NT2/D1 (cell line): ENCODE results near the gene RAB12.
"Not testable (repeated sequence)": the region's sequence is repeated elsewhere in the genome, so short reads cannot be mapped to it uniquely, and the experiment has no call there.

Experiments used
- DNase-seq: peaks from one replicate; pipeline ENCODE4 v3.0.0-alpha.2; 2011; ENCODE audit warnings: low read depth, low spot score
- H3K27me3 ChIP-seq: 2 replicates; pipeline ENCODE4 v1.6.0; 2011; ENCODE audit warnings: mild to moderate bottlenecking; ENCODE audit not compliant: insufficient read length, insufficient read depth
- H3K36me3 ChIP-seq: 2 replicates; pipeline ENCODE4 v1.6.1; 2011; ENCODE audit warnings: mild to moderate bottlenecking, low read length, mixed read lengths; ENCODE audit not compliant: insufficient read depth, insufficient read length
- H3K4me1 ChIP-seq: 2 replicates; pipeline ENCODE4 v1.5.1; 2011; ENCODE audit not compliant: insufficient read depth, insufficient read length
- H3K4me3 ChIP-seq: 2 replicates; pipeline ENCODE4 v1.5.1; 2011; ENCODE audit warnings: low read depth; ENCODE audit not compliant: insufficient read length
- H3K9ac ChIP-seq: 2 replicates; pipeline ENCODE4 v1.6.0; 2011; ENCODE audit warnings: low read depth; ENCODE audit not compliant: insufficient read length
- H3K9me3 ChIP-seq: 2 replicates; pipeline ENCODE4 v1.5.1; 2011; ENCODE audit warnings: mild to moderate bottlenecking, low read length; ENCODE audit not compliant: insufficient read depth
- SUZ12 ChIP-seq: IDR thresholded peaks from 2 replicates; pipeline ENCODE4 v1.6.1; 2011; ENCODE audit not compliant: insufficient read length, insufficient read depth; ENCODE audit errors: extremely low read depth
- YY1 ChIP-seq: IDR thresholded peaks from 2 replicates; pipeline ENCODE4 v1.6.1; 2011; ENCODE audit not compliant: insufficient read length, insufficient read depth
- ZNF274 ChIP-seq: IDR thresholded peaks from 2 replicates; pipeline ENCODE4 v1.6.1; 2011; ENCODE audit warnings: mild to moderate bottlenecking, low read depth, low read length

Gene RAB12, protein sequence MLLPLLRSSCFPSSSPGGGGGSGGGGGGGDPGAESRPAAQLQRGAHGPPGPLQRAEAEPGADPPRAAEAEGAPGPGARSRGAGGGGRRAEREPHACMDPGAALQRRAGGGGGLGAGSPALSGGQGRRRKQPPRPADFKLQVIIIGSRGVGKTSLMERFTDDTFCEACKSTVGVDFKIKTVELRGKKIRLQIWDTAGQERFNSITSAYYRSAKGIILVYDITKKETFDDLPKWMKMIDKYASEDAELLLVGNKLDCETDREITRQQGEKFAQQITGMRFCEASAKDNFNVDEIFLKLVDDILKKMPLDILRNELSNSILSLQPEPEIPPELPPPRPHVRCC

GRCh38 chr18:8608795-8609658 lies at the start of gene RAB12:
Gene RAB12 (plus strand): TSS chr18:8609437. CDS start chr18:8609440, 3 bp downstream.
- H3K4me1 ChIP-seq: no peaks in the 10 kb centered on the region
- peaks cover 18% of the 10 kb centered on the region for H3K27me3 ChIP-seq
- H3K4me3 ChIP-seq: peak within 1 kb of the TSS; percentile 81
- DNase-seq: peak; percentile 62
- TF ChIP-seq ZNF274 (no peak), SUZ12 (no peak), YY1 (no peak)
- H3K9ac ChIP-seq: peak within 1 kb of the TSS; percentile 83
- H3K36me3 ChIP-seq: peaks cover 13% of the 10 kb centered on the region
- no peaks in the 10 kb centered on the region for H3K9me3 ChIP-seq

- H3K4me1 ChIP-seq: no peaks in the 10 kb centered on the region
- no peaks in the 10 kb centered on the region for H3K36me3 ChIP-seq
- H3K9ac ChIP-seq: no peak overlapping the region
- H3K4me3 ChIP-seq: no peak overlapping the region
- no peak for DNase-seq
- no peak for TF ChIP-seq SUZ12
- no peak for TF ChIP-seq ZNF274
- TF ChIP-seq YY1: no peak
- no peaks in the 10 kb centered on the region for H3K27me3 ChIP-seq
- H3K9me3 ChIP-seq: no peaks in the 10 kb centered on the region
Measured at GRCh38 chr18:8559612-8560186, 49.5 kb upstream of the RAB12 start.

GRCh38 chr18:8561123-8561910 lies 47.9 kb upstream of the RAB12 start:
- H3K4me3 ChIP-seq: no peak overlapping the region
- H3K9me3 ChIP-seq: no peaks in the 10 kb centered on the region
- TF ChIP-seq ZNF274 (no peak), SUZ12 (no peak), YY1 (no peak)
- no peaks in the 10 kb centered on the region for H3K4me1 ChIP-seq
- no peak for DNase-seq
- H3K36me3 ChIP-seq: no peaks in the 10 kb centered on the region
- H3K9ac ChIP-seq: no peak overlapping the region
- no peaks in the 10 kb centered on the region for H3K27me3 ChIP-seq

GRCh38 chr18:8562070-8562469 lies 47.2 kb upstream of the RAB12 start:
- no peak overlapping the region for H3K9ac ChIP-seq
- H3K9me3 ChIP-seq: no peaks in the 10 kb centered on the region
- H3K4me3 ChIP-seq: no peak overlapping the region
- no peaks in the 10 kb centered on the region for H3K36me3 ChIP-seq
- no peak for DNase-seq
- H3K27me3 ChIP-seq: no peaks in the 10 kb centered on the region
- H3K4me1 ChIP-seq: no peaks in the 10 kb centered on the region
- TF ChIP-seq ZNF274 (no peak), SUZ12 (no peak), YY1 (no peak)

- Histone ChIP-seq H3K27me3 (no peaks in the 10 kb centered on the region), H3K4me1 (no peaks in the 10 kb centered on the region), H3K9me3 (no peaks in the 10 kb centered on the region), H3K9ac (no peak overlapping the region), H3K4me3 (no peak overlapping the region), H3K36me3 (no peaks in the 10 kb centered on the region)
- no peak for DNase-seq
- no peak for TF ChIP-seq ZNF274
- TF ChIP-seq YY1: no peak
- no peak for TF ChIP-seq SUZ12
Measured at GRCh38 chr18:8562919-8563318, 46.3 kb upstream of the RAB12 start.

DNA sequence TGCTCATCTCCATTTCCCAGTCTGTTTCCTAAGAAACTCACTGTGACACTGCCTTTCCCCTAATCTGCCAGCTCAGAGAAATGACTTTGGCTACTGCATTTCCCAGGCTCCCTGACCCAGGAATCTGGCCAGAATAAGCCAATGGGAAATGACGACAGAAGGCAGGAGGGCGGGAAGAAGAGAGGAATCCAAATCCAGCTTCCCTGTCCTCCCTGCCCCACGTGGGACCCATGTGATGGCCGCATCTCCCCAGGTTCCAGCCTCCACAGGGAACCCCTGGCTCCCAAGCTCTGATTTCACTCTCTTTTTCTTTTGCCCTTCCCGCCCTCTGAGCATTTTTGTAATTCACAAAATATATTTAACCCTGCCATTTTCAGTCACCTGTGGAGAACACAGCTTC lies 37.8 kb upstream of the RAB12 start:
- Histone ChIP-seq H3K9ac (no peak overlapping the region), H3K36me3 (no peaks in the 10 kb centered on the region), H3K4me1 (no peaks in the 10 kb centered on the region), H3K9me3 (no peaks in the 10 kb centered on the region), H3K27me3 (no peaks in the 10 kb centered on the region), H3K4me3 (no peak overlapping the region)
- DNase-seq: no peak
- TF ChIP-seq ZNF274 (no peak), YY1 (no peak), SUZ12 (no peak)

DNA sequence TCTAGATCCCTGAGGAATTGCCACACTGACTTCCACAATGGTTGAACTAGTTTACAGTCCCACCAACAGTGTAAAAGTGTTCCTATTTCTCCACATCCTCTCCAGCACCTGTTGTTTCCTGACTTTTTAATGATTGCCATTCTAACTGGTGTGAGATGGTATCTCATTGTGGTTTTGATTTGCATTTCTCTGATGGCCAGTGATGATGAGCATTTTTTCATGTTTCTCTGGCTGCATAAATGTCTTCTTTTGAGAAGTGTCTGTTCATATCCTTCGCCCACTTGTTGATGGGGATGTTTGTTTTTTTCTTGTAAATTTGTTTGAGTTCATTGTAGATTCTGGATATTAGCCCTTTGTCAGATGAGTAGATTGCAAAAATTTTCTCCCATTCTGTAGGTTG lies 35.5 kb upstream of the RAB12 start:
- H3K4me3 ChIP-seq, DNase-seq, H3K27me3 ChIP-seq, H3K4me1 ChIP-seq, H3K9ac ChIP-seq, H3K36me3 ChIP-seq, H3K9me3 ChIP-seq: not testable (repeated sequence)
